Mesodermal cell (in vitro differentiated cells): ENCODE results near the gene NKD1. TPM values are rescaled to one million over a fixed set of nuclear protein-coding genes. Genes with fewer than 3 reads are reported as not detected.
A peak's percentile ranks its signal among the peaks of the same experiment; 100 is the strongest.
"Not testable (repeated sequence)": the region's sequence is repeated elsewhere in the genome, so short reads cannot be mapped to it uniquely, and the experiment has no call there.

ENCODE experiments used
- H3K27ac ChIP-seq: 2 replicates; pipeline ENCODE4 v1.7.0; 2013; ENCODE audit warnings: mild to moderate bottlenecking, low read depth, low read length, moderate library complexity; ENCODE audit not compliant: severe bottlenecking
- H3K36me3 ChIP-seq: 2 replicates; pipeline ENCODE4 v1.7.1; 2013; ENCODE audit warnings: mild to moderate bottlenecking, low read length, moderate library complexity; ENCODE audit not compliant: control insufficient read depth, insufficient read depth
- H3K4me1 ChIP-seq: one replicate; pipeline ENCODE4 v1.7.1; 2013; ENCODE audit warnings: mild to moderate bottlenecking, low read length; ENCODE audit not compliant: insufficient read depth, control insufficient read depth, poor library complexity, severe bottlenecking
- H3K4me3 ChIP-seq: 2 replicates; pipeline ENCODE4 v1.7.0; 2013; ENCODE audit warnings: low read length, control low read depth, mild to moderate bottlenecking; ENCODE audit not compliant: insufficient read depth, poor library complexity, severe bottlenecking; ENCODE audit errors: extremely low read depth
- H3K9me3 ChIP-seq: 2 replicates; pipeline ENCODE4 v1.7.1; 2013; ENCODE audit warnings: mild to moderate bottlenecking, low read length, moderate library complexity; ENCODE audit not compliant: control insufficient read depth
- WGBS, 2 experiments: methylation state at CpG; one replicate each; pipeline ENCODE4 v1.1.5; 2013; ENCODE audit warnings: missing lambda C conversion rate in 2 of 2; ENCODE audit not compliant: insufficient coverage in 2 of 2; 5-methylcytosine and 5-hydroxymethylcytosine counted together
- polyA plus RNA-seq, 2 experiments: library from polyadenylated mRNA; stranded (reverse); fragments of 50-300 nt; gene quantifications; one replicate each; pipeline ENCODE4 v1.2.3, GENCODE V29; 2013

The NKD1 gene
- polyA plus RNA-seq (2013, experiment 1 of 2), result 21.0 TPM
- polyA plus RNA-seq (2013, experiment 2 of 2), result 16.2 TPM

GRCh38 chr16:50548125-50548908 lies at the start of gene NKD1:
Gene NKD1, plus strand, starts transcription at chr16:50548396. Its CDS starts 158 bp downstream, at chr16:50548554.
- peaks cover 12% of the 10 kb centered on the region for H3K36me3 ChIP-seq
- 0% methylated on average over 58 to 91 of the region's 113 CpGs for WGBS, 2 experiments
- no peaks in the 10 kb centered on the region for H3K9me3 ChIP-seq
- peaks cover 22% of the 10 kb centered on the region for H3K4me1 ChIP-seq
- peak within 1 kb of the TSS; percentile 78 for H3K4me3 ChIP-seq
- no peak within 1 kb of the TSS for H3K27ac ChIP-seq

- peaks cover 4% of the 10 kb centered on the region for H3K9me3 ChIP-seq
- no peaks in the 10 kb centered on the region for H3K36me3 ChIP-seq
- no peak overlapping the region for H3K27ac ChIP-seq
- H3K4me3 ChIP-seq, result no peak overlapping the region
- peaks cover 21% of the 10 kb centered on the region for H3K4me1 ChIP-seq
- WGBS, 2 experiments, result 75 to 82% methylated on average over 8 of the region's 12 CpGs
Observed at GRCh38 chr16:50498431-50499155, 49.6 kb upstream of the NKD1 start.

- H3K9me3 ChIP-seq, result peaks cover 4% of the 10 kb centered on the region
- peaks cover 21% of the 10 kb centered on the region for H3K4me1 ChIP-seq
- no peaks in the 10 kb centered on the region for H3K36me3 ChIP-seq
- WGBS, 2 experiments, result no CpG with 5 or more reads among the region's 2 CpGs
- H3K4me3 ChIP-seq, result no peak overlapping the region
- H3K27ac ChIP-seq, result no peak overlapping the region
Observed at GRCh38 chr16:50499254-50499653, 48.9 kb upstream of the NKD1 start.

DNA sequence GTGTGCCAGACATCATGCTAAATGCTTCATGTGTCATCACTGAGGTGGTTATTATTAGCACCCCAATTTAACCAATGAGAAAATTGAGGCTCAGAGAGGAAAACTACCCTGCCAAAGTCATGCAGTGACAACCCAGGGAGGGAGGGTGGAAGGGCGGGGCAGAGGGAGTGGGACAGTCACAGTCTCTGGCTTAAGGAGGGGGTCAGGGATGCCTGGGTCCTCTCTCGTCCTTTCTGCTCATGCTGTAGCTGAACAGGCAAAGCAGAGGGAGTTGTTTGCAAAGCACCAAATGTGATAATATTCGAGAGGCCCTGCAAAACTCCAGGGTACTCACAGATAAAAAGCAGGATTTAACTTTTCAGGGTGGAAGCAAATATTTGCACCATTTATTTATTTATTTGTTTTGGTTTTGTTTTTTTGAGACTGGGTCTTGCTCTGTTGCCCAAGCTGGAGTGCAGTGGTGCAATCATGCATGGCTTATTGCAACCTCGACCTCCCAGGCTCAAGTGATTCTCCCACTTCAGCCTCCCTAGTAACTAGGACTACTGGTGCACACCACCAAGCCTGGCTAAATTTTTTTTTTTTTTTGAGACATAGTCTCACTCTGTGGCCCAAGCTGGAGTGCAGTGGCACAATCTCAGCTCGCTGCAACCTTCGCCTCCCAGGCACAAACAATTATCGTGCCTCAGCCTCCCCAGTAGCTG lies 47.9 kb upstream of the NKD1 start:
- WGBS, 2 experiments, result 92 to 100% methylated on average over 5 to 6 of the region's 7 CpGs

GRCh38 chr16:50501251-50501650 lies 46.9 kb upstream of the NKD1 start:
- Histone ChIP-seq H3K4me3 (no peak overlapping the region), H3K36me3 (no peaks in the 10 kb centered on the region), H3K27ac (no peak overlapping the region), H3K4me1 (peaks cover 36% of the 10 kb centered on the region), H3K9me3 (peaks cover 4% of the 10 kb centered on the region)
- 100% methylated on average over 1 of the region's 2 CpGs; no CpG with 5 or more reads in 1 of the 2 experiments for WGBS, 2 experiments

More for the DNA sequence above, 47.9 kb upstream of the NKD1 start:
- Histone ChIP-seq H3K27ac (no peak overlapping the region), H3K4me3 (no peak overlapping the region), H3K36me3 (no peaks in the 10 kb centered on the region), H3K9me3 (peaks cover 4% of the 10 kb centered on the region), H3K4me1 (peaks cover 27% of the 10 kb centered on the region)

- Histone ChIP-seq H3K9me3 (peaks cover 4% of the 10 kb centered on the region), H3K36me3 (no peaks in the 10 kb centered on the region), H3K27ac (no peak overlapping the region), H3K4me3 (no peak overlapping the region), H3K4me1 (peaks cover 37% of the 10 kb centered on the region)
- 84 to 92% methylated on average over 2 to 5 of the region's 5 CpGs for WGBS, 2 experiments
Observed at GRCh38 chr16:50501986-50502615, 46.1 kb upstream of the NKD1 start.

DNA sequence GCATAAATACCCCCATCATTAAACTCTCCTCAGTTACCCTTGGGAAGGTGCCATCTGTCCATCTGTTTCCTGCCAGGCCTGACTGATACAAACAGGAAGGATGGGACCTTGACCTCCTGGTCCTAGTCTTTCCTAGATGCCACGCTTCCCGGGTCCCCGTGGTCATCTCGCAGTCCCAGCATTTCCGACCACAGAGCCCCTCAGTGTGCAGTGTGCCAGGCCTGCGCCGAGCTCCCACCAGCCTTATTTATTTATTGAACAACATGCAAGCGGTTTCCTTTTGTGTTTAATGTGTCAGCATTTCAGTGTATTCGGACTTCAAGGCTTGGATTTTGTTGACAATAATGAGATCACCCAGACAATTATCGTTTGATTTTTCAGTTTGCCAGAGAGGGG lies 45.6 kb upstream of the NKD1 start:
- WGBS, 2 experiments, result 87 to 93% methylated on average over 10 of the region's 10 CpGs
- Histone ChIP-seq H3K27ac (no peak overlapping the region), H3K36me3 (no peaks in the 10 kb centered on the region), H3K4me3 (no peak overlapping the region), H3K9me3 (no peaks in the 10 kb centered on the region), H3K4me1 (peaks cover 31% of the 10 kb centered on the region)

DNA sequence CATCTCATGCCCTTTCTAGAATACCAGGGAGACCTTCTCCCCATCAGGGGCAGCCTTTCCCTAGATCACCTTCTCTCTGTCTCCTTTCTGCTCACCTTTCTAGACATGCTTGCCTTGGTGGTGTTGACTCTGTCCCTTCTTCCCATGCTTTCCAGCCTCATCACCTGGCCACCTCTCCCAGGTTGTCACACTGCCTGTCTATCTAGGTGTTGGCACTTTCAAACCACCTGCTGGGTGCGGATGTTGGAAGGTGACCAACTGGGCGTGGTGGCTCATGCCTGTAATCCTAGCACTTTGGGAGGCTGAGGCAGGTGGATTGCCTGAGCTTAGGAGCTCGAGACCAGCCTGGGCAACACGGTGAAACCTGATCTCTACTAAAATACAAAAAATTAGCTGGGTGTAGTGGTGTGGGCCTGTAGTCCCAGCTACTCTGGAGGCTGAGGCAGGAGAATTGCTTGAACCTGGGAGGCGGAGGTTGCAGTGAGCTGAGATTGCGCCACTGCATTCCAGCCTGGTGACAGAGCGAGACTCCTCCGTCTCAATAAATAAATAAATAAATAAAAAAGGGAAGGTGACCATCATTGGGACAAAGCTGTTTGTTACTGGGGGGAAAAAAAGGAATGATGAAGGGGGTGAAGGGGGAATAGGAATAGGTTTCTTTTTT lies 44.2 kb upstream of the NKD1 start:
- H3K4me1 ChIP-seq, result peaks cover 20% of the 10 kb centered on the region
- H3K27ac ChIP-seq, H3K4me3 ChIP-seq, H3K9me3 ChIP-seq, H3K36me3 ChIP-seq: not testable (repeated sequence)
- WGBS, 2 experiments, result 94% methylated on average over 2 of the region's 8 CpGs; no CpG with 5 or more reads in 1 of the 2 experiments

GRCh38 chr16:50505115-50505514 lies 43.1 kb upstream of the NKD1 start:
- Histone ChIP-seq H3K9me3 (no peaks in the 10 kb centered on the region), H3K4me1 (peaks cover 19% of the 10 kb centered on the region), H3K27ac (no peak overlapping the region), H3K36me3 (no peaks in the 10 kb centered on the region), H3K4me3 (no peak overlapping the region)
- 96 to 98% methylated on average over 4 of the region's 5 CpGs for WGBS, 2 experiments
